SJSA1 (cell line): ENCODE measurements around the gene GTF2E1. TPM values are rescaled to one million over a fixed set of nuclear protein-coding genes. Genes with fewer than 3 reads are reported as not detected.

Experiments used
- total RNA-seq: library from RNA; depleted of rRNA; stranded (reverse); fragments of >200 nt; shearing (Covaris generic); gene quantifications from 2 replicates; pipeline ENCODE4 v1.2.3, GENCODE V29; 2014; rRNA removed

The GTF2E1 gene
- total RNA-seq, 1 experiment from 2014 or later = 17.0 TPM

Other genes with a start within 250 kb of the GTF2E1 start
- 84.1 and 135 TPM in 2 replicates for gene NDUFB4, start 146.4 kb upstream of the GTF2E1 start, total RNA-seq
- gene HGD, start 60.5 kb upstream of the GTF2E1 start, total RNA-seq = not detected in 2 replicates
- 17.8 and 21.1 TPM in 2 replicates for gene RABL3, start 228 bp upstream of the GTF2E1 start, total RNA-seq
- 0.03 TPM in 1 of 2 replicates, not detected in the other for gene STXBP5L, start 165.5 kb downstream of the GTF2E1 start, total RNA-seq